Osteocyte (in vitro differentiated cells): ENCODE results near the gene PCED1A. TPM values are rescaled to one million over a fixed set of nuclear protein-coding genes. Genes with fewer than 3 reads are reported as not detected.

ENCODE experiments used
- DNase-seq: peaks from one replicate; pipeline ENCODE4 v3.0.0; 2021; ENCODE audit warnings: mixed read lengths; ENCODE audit not compliant: unreplicated experiment; ENCODE audit errors: extremely low spot score
- H3K27ac Mint-ChIP-seq: one replicate; pipeline ENCODE4 v1.8.0; 2021; ENCODE audit warnings: mild to moderate bottlenecking, mixed read lengths; ENCODE audit not compliant: unreplicated experiment
- H3K27me3 Mint-ChIP-seq: one replicate; pipeline ENCODE4 v1.8.0; 2021; ENCODE audit warnings: mixed read lengths; ENCODE audit not compliant: unreplicated experiment
- H3K36me3 Mint-ChIP-seq: one replicate; pipeline ENCODE4 v1.8.0; 2021; ENCODE audit warnings: mixed read lengths; ENCODE audit not compliant: unreplicated experiment
- H3K4me1 Mint-ChIP-seq: one replicate; pipeline ENCODE4 v1.8.0; 2021; ENCODE audit warnings: mixed read lengths; ENCODE audit not compliant: unreplicated experiment
- H3K4me3 Mint-ChIP-seq: one replicate; pipeline ENCODE4 v1.8.0; 2021; ENCODE audit warnings: mild to moderate bottlenecking, moderate library complexity, mixed read lengths; ENCODE audit not compliant: unreplicated experiment
- H3K9me3 Mint-ChIP-seq: one replicate; pipeline ENCODE4 v1.8.0; 2021; ENCODE audit warnings: mixed read lengths; ENCODE audit not compliant: unreplicated experiment
- CTCF ChIP-seq: fragments of 200-600 bp; sonication (generic); IDR thresholded peaks from 2 replicates; pipeline ENCODE4 v1.5.0; 2021; ENCODE audit warnings: antibody characterized with exemption, mild to moderate bottlenecking, moderate library complexity
- total RNA-seq: library from RNA; stranded (reverse); gene quantifications from 2 replicates; pipeline ENCODE4 v1.2.1, GENCODE V29; 2021

Gene PCED1A
- total RNA-seq, 1 donor from 2014 or later: 80.8 TPM

GRCh38 chr20:2797136-2797983 lies 43.1 kb downstream of the PCED1A start:
- no peaks in the 10 kb centered on the region for H3K9me3 Mint-ChIP-seq
- no peak for DNase-seq
- peaks cover 26% of the 10 kb centered on the region for H3K4me1 Mint-ChIP-seq
- no peak overlapping the region for H3K4me3 Mint-ChIP-seq
- no peak for TF ChIP-seq CTCF
- H3K27ac Mint-ChIP-seq: no peak overlapping the region
- peaks cover 2% of the 10 kb centered on the region for H3K36me3 Mint-ChIP-seq
- H3K27me3 Mint-ChIP-seq: peaks cover 3% of the 10 kb centered on the region

GRCh38 chr20:2796011-2796660 lies 44.3 kb downstream of the PCED1A start:
- no peak overlapping the region for H3K27ac Mint-ChIP-seq
- peaks cover 21% of the 10 kb centered on the region for H3K4me1 Mint-ChIP-seq
- peaks cover 2% of the 10 kb centered on the region for H3K36me3 Mint-ChIP-seq
- H3K9me3 Mint-ChIP-seq: no peaks in the 10 kb centered on the region
- DNase-seq: no peak
- no peak for TF ChIP-seq CTCF
- H3K4me3 Mint-ChIP-seq: no peak overlapping the region
- peaks cover 6% of the 10 kb centered on the region for H3K27me3 Mint-ChIP-seq

DNA sequence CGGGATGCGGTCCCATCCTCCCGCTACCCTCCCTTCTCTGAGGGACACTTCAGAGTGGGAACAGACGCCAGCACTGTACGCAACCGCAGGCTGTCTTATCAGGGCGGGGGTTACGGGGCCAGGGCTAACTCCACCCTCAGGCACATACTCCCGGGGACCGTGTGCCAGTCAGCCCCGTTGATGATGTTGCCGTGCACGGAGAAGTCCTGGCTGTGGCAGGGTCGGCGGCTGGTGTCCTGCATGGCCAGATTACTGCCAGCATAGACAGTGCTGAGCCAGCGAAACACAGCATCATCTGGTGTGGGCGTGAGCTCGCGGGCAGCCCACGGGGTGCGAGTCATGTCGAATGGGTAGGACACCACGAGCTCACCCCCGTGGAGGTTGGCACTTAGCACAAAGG lies 45.0 kb downstream of the PCED1A start:
- Mint-ChIP-seq H3K36me3 (peaks cover 2% of the 10 kb centered on the region), H3K4me3 (no peak overlapping the region), H3K4me1 (peaks cover 15% of the 10 kb centered on the region), H3K9me3 (no peaks in the 10 kb centered on the region), H3K27ac (no peak overlapping the region), H3K27me3 (peaks cover 9% of the 10 kb centered on the region)
- DNase-seq: no peak
- no peak for TF ChIP-seq CTCF

DNA sequence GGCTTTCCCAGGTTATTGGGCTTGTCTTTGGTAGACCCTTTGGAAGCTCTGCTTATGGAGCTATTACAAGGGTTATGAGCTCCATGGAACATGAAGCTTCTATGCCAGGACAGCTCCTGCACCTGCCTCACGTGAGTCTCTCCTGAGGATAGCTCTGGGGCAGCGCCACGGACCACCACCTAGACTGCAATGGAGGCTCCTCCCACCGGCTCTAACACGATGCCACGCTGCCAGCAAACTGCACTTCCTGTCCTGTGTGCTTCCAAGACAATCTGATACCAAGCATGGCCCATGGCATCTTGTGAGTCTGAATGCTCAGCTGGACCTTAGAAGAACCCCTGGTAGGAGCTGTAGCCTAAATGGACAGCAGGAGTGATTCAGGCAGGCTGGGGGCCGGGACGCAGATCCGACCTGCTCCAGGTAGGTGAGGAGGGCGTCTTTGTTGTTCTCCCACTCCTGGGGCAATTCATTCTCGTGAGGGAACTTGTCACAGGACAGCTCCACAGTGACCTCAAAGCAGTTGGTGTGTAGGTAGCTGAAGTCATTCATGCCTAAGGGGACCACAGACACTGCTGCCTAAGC lies 45.5 kb downstream of the PCED1A start:
- no peak overlapping the region for H3K4me3 Mint-ChIP-seq
- no peak overlapping the region for H3K27ac Mint-ChIP-seq
- peaks cover 13% of the 10 kb centered on the region for H3K4me1 Mint-ChIP-seq
- peaks cover 2% of the 10 kb centered on the region for H3K36me3 Mint-ChIP-seq
- TF ChIP-seq CTCF: no peak
- no peak for DNase-seq
- H3K9me3 Mint-ChIP-seq: no peaks in the 10 kb centered on the region
- H3K27me3 Mint-ChIP-seq: peaks cover 11% of the 10 kb centered on the region

DNA sequence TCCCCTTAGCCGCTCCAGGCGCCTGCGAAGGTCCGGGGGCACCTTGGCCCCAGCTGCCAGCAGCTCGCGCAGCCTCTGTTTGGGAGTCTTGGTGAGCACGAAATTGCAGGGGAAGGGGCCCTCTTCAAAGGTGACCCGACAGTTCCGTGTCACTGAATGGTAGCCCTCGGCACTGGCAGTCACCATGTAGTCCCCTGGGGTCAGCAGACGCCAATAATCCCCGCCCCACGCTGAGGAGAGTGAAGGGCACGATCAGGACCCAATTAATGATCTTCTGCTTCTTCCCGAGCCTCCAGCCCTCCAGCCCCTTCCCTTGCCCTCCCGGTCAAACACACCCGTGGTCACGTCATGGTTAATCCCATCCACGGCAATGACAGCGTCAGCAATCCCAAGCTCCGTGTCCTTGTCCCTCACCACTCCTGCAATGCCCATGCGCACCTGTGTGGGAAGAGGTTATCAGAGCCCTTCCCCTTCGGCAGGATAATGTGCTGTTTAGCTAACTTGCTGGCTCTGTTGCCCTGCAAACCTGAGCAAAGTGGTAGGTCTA lies 46.2 kb downstream of the PCED1A start:
- no peak for TF ChIP-seq CTCF
- peaks cover 6% of the 10 kb centered on the region for H3K4me1 Mint-ChIP-seq

More for the DNA sequence above, 46.2 kb downstream of the PCED1A start:
- no peak for DNase-seq
- Mint-ChIP-seq H3K27ac (no peak overlapping the region), H3K36me3 (peaks cover 2% of the 10 kb centered on the region), H3K9me3 (no peaks in the 10 kb centered on the region), H3K4me3 (no peak overlapping the region), H3K27me3 (peaks cover 16% of the 10 kb centered on the region)
